ENCODE results near the gene GNB1. TPM values are rescaled to one million over a fixed set of nuclear protein-coding genes. Genes with fewer than 3 reads are reported as not detected.

The GNB1 gene
- total RNA-seq, 1 experiment from 2014 or later: 339 TPM

DNA sequence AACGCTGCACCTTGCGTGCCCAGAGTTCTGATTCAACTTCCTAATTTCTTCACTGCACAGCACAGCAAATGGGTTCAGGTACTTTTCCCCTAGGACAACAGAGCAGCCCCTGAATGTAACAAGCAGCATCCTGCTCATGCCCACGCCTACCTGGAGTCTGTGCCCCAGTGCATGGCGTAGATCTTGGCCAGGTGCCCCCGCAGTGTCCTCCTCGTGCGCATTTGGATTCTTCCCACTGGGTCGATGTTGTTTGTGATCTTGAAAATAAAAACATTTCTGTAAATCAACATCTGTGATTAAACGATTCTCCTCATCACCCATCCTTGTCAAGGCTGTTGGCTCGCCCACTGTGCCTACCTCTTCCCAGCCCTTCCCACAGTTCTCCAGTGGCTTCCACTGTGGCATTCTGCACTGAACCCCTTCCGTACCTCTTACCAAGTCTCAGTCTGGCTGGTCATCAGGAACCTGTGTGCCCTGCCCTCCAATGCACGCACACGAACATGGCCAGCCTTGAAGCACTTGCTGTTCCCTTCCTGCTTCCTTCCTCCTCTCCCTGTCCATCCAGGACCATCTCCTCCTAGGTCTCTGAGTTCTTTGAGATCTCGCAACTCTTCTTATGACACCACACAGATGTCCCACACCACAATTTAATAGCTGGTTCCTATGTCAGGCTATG lies 75.1 kb downstream of the GNB1 start:
- POLR2A ChIA-PET: no interaction called here
- ATAC-seq: no peak
- Mint-ChIP-seq H3K4me3 (no peak overlapping the region), H3K36me3 (peaks cover 53% of the 10 kb centered on the region), H3K27me3 (ENCODE audit: low read depth) (no peaks in the 10 kb centered on the region), H3K27ac (peak overlapping the region; percentile 13; the same call in 1 of the 2 replicates), H3K4me1 (no peaks in the 10 kb centered on the region), H3K9me3 (no peaks in the 10 kb centered on the region)
- CTCF ChIA-PET: no interaction called here
- no peak for DNase-seq (ENCODE audit: low spot score)
- TF ChIP-seq OVOL2 (CRISPR knock-in tag; IDR thresholded peaks at IDR 0.05; ENCODE audit: borderline replicate concordance) (no peak), NR2C2 (CRISPR knock-in tag; IDR thresholded peaks at IDR 0.05) (no peak)

DNA sequence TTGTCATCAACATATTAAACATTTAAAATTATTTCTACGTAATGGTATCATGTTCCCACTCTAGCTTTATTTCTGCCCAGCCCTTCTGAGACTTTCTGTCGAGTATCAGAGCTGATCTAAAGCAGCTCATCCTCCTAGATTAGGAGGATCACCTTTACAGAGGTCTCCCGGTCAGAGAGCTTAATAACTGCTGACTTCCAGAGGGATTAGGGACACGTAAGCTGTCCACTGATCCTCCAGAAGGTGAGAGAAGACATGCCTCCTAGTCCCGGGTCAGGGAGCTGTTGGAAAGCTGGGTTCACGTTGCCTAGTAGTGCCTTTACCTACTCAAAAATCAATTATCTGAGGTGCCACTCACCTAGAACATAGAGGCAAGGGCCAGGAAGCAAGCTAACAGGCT lies 81.4 kb downstream of the GNB1 start:
- Mint-ChIP-seq H3K4me1 (no peaks in the 10 kb centered on the region), H3K9me3 (no peaks in the 10 kb centered on the region), H3K36me3 (peaks cover 49% of the 10 kb centered on the region), H3K4me3 (no peak overlapping the region), H3K27ac (no peak overlapping the region; the same call in 1 of the 2 replicates), H3K27me3 (ENCODE audit: low read depth) (no peaks in the 10 kb centered on the region)
- CTCF ChIA-PET: interaction anchor here (0.8 to 2.7 kb wide), 4 partner anchors 15 to 99 kb away, joined by 3 to 10 read pairs (median 4); no protein-coding TSS in a partner anchor
- no peak for ATAC-seq
- DNase-seq (ENCODE audit: low spot score): no peak
- POLR2A ChIA-PET: interaction anchor here (0.6 kb wide), 1 partner anchor 14 kb away, joined by 7 read pairs; no protein-coding TSS in a partner anchor
- TF ChIP-seq JAZF1 (CRISPR knock-in tag; IDR thresholded peaks at IDR 0.05): no peak
- TF ChIP-seq ERG (CRISPR knock-in tag; IDR thresholded peaks at IDR 0.05): no peak
- TF ChIP-seq EMX1 (CRISPR knock-in tag; IDR thresholded peaks at IDR 0.05): no peak
- TF ChIP-seq ZNF121 (CRISPR knock-in tag; IDR thresholded peaks at IDR 0.05): no peak
- TF ChIP-seq NR2C2 (CRISPR knock-in tag; IDR thresholded peaks at IDR 0.05): no peak

DNA sequence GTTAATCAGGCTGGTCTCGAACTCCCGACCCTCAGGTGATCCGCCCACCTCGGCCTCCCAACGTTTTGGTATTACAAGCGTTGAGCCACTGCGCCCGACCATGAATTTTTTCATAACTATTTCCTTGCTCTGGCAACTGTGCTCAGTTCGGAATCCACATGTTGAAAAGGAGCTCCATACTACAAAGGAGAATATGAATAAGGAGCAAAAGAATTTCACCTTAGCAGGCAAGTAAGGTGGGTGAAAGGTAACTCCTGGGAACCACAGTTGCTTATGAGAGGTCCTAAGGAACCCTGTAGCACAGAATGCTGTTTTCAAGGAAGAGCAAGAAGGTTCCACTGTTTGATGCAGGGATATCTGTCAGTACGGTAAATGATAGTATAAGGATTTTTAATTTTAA lies 82.7 kb downstream of the GNB1 start:
- Mint-ChIP-seq H3K36me3 (peaks cover 49% of the 10 kb centered on the region), H3K27ac (peak overlapping the region; percentile 45; the same call in 1 of the 2 replicates), H3K4me3 (no peak overlapping the region), H3K4me1 (no peaks in the 10 kb centered on the region), H3K9me3 (no peaks in the 10 kb centered on the region), H3K27me3 (ENCODE audit: low read depth) (no peaks in the 10 kb centered on the region)
- ATAC-seq (no peak), DNase-seq (ENCODE audit: low spot score) (no peak)
- POLR2A ChIA-PET: no interaction called here
- CTCF ChIA-PET: interaction anchor here (0.5 to 2.7 kb wide), 2 partner anchors 101 to 129 kb away, joined by 3 to 10 read pairs; no protein-coding TSS in a partner anchor
- TF ChIP-seq, protein P1, sequence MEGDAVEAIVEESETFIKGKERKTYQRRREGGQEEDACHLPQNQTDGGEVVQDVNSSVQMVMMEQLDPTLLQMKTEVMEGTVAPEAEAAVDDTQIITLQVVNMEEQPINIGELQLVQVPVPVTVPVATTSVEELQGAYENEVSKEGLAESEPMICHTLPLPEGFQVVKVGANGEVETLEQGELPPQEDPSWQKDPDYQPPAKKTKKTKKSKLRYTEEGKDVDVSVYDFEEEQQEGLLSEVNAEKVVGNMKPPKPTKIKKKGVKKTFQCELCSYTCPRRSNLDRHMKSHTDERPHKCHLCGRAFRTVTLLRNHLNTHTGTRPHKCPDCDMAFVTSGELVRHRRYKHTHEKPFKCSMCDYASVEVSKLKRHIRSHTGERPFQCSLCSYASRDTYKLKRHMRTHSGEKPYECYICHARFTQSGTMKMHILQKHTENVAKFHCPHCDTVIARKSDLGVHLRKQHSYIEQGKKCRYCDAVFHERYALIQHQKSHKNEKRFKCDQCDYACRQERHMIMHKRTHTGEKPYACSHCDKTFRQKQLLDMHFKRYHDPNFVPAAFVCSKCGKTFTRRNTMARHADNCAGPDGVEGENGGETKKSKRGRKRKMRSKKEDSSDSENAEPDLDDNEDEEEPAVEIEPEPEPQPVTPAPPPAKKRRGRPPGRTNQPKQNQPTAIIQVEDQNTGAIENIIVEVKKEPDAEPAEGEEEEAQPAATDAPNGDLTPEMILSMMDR (IDR thresholded peaks at IDR 0.05): no peak
- TF ChIP-seq TEAD4 (CRISPR knock-in tag; IDR thresholded peaks at IDR 0.05) (no peak), GTF2I (CRISPR knock-in tag; conservative IDR thresholded peaks at IDR 0.05) (no peak), MLX (CRISPR knock-in tag; IDR thresholded peaks at IDR 0.05) (no peak), E2F5 (CRISPR knock-in tag; IDR thresholded peaks at IDR 0.05) (no peak), SP1 (CRISPR knock-in tag; conservative IDR thresholded peaks at IDR 0.05) (no peak), ZNF219 (CRISPR knock-in tag; IDR thresholded peaks at IDR 0.05; ENCODE audit: borderline replicate concordance) (no peak), ZBTB43 (CRISPR knock-in tag; IDR thresholded peaks at IDR 0.05) (no peak), ZNF317 (CRISPR knock-in tag; IDR thresholded peaks at IDR 0.05; ENCODE audit: borderline replicate concordance, low read depth) (no peak), NR2C2 (CRISPR knock-in tag; IDR thresholded peaks at IDR 0.05) (no peak), JUN (CRISPR knock-in tag; IDR thresholded peaks at IDR 0.05) (no peak), NFATC4 (CRISPR knock-in tag; IDR thresholded peaks at IDR 0.05) (no peak), ZNF121 (CRISPR knock-in tag; IDR thresholded peaks at IDR 0.05) (no peak)
- TF ChIP-seq, protein P2, sequence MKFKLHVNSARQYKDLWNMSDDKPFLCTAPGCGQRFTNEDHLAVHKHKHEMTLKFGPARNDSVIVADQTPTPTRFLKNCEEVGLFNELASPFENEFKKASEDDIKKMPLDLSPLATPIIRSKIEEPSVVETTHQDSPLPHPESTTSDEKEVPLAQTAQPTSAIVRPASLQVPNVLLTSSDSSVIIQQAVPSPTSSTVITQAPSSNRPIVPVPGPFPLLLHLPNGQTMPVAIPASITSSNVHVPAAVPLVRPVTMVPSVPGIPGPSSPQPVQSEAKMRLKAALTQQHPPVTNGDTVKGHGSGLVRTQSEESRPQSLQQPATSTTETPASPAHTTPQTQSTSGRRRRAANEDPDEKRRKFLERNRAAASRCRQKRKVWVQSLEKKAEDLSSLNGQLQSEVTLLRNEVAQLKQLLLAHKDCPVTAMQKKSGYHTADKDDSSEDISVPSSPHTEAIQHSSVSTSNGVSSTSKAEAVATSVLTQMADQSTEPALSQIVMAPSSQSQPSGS (CRISPR knock-in tag; IDR thresholded peaks at IDR 0.05; ENCODE audit: borderline replicate concordance, low read depth): no peak
- TF ChIP-seq, protein P3, sequence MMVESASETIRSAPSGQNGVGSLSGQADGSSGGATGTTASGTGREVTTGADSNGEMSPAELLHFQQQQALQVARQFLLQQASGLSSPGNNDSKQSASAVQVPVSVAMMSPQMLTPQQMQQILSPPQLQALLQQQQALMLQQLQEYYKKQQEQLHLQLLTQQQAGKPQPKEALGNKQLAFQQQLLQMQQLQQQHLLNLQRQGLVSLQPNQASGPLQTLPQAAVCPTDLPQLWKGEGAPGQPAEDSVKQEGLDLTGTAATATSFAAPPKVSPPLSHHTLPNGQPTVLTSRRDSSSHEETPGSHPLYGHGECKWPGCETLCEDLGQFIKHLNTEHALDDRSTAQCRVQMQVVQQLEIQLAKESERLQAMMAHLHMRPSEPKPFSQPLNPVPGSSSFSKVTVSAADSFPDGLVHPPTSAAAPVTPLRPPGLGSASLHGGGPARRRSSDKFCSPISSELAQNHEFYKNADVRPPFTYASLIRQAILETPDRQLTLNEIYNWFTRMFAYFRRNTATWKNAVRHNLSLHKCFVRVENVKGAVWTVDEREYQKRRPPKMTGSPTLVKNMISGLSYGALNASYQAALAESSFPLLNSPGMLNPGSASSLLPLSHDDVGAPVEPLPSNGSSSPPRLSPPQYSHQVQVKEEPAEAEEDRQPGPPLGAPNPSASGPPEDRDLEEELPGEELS (CRISPR knock-in tag; IDR thresholded peaks at IDR 0.05): no peak

Data from WTC11 (cell line).